ENCODE results near the gene ZNF774. TPM values are rescaled to one million over a fixed set of nuclear protein-coding genes. Genes with fewer than 3 reads are reported as not detected.
A peak's percentile ranks its signal among the peaks of the same experiment; 100 is the strongest.
"Not testable (repeated sequence)": the region's sequence is repeated elsewhere in the genome, so short reads cannot be mapped to it uniquely, and the experiment has no call there.

The ZNF774 gene
- total RNA-seq, 3 donors from 2014 or later, result 0.46 to 1.2 (median 1.0) TPM

GRCh38 chr15:90408657-90409056, 56.6 kb downstream of the ZNF774 start:
- Mint-ChIP-seq H3K36me3 (ENCODE audit: insufficient read depth) (peaks cover 22% of the 10 kb centered on the region), H3K4me1 (ENCODE audit: low read depth) (peaks cover 80% of the 10 kb centered on the region), H3K4me3 (no peak overlapping the region), H3K9me3 (peaks cover 4% of the 10 kb centered on the region), H3K27me3 (ENCODE audit: low read depth) (no peaks in the 10 kb centered on the region)
- ATAC-seq (no peak), DNase-seq (no peak)

GRCh38 chr15:90409587-90409986, 57.5 kb downstream of the ZNF774 start:
- H3K27me3 Mint-ChIP-seq (ENCODE audit: low read depth); H3K9me3 Mint-ChIP-seq; ATAC-seq; DNase-seq: not testable (repeated sequence)
- Mint-ChIP-seq H3K36me3 (ENCODE audit: insufficient read depth) (peaks cover 17% of the 10 kb centered on the region), H3K4me3 (peak overlapping the region; percentile 19), H3K4me1 (ENCODE audit: low read depth) (peaks cover 80% of the 10 kb centered on the region)

- not testable (repeated sequence) for H3K9me3 Mint-ChIP-seq; DNase-seq; ATAC-seq; H3K27me3 Mint-ChIP-seq (ENCODE audit: low read depth); H3K4me3 Mint-ChIP-seq
- Mint-ChIP-seq H3K4me1 (ENCODE audit: low read depth) (peaks cover 80% of the 10 kb centered on the region), H3K36me3 (ENCODE audit: insufficient read depth) (peaks cover 17% of the 10 kb centered on the region)
These were observed 58.2 kb downstream of the ZNF774 start for GRCh38 chr15:90410316-90410715.

GRCh38 chr15:90411176-90411575, 59.1 kb downstream of the ZNF774 start:
- H3K9me3 Mint-ChIP-seq, result peaks cover 4% of the 10 kb centered on the region
- DNase-seq, result no peak
- H3K4me1 Mint-ChIP-seq (ENCODE audit: low read depth), result peaks cover 82% of the 10 kb centered on the region
- peaks cover 21% of the 10 kb centered on the region for H3K36me3 Mint-ChIP-seq (ENCODE audit: insufficient read depth)
- no peak for ATAC-seq
- no peaks in the 10 kb centered on the region for H3K27me3 Mint-ChIP-seq (ENCODE audit: low read depth)
- H3K4me3 Mint-ChIP-seq, result no peak overlapping the region

Other genes starting within 250 kb of the ZNF774 start
- gene IDH2, start 249.8 kb upstream of the ZNF774 start, total RNA-seq, result 10 to 100 TPM; 32.8 to 45.1 (median 43.3) TPM
- 1 to 10 TPM; 4.7 to 8.2 (median 7.7) TPM for gene SEMA4B, start 151.0 kb upstream of the ZNF774 start, total RNA-seq
- gene CIB1, start 118.3 kb upstream of the ZNF774 start, total RNA-seq, result 100 to 1,000 TPM; 130 to 158 (median 151) TPM
- gene GDPGP1, start 118.1 kb upstream of the ZNF774 start, total RNA-seq, result 10 to 100 TPM; 11.4 to 12.9 (median 11.9) TPM
- gene TTLL13, start 102.7 kb upstream of the ZNF774 start, total RNA-seq, result under 1 TPM in 2 of 3 donors, not detected in 1; 0.19 to 0.95 TPM
- gene NGRN, start 86.6 kb upstream of the ZNF774 start, total RNA-seq, result 10 to 100 TPM; 36.9 to 38.0 (median 37.1) TPM
- gene IQGAP1, start 36.0 kb downstream of the ZNF774 start, total RNA-seq, result 10 to 100 TPM; 83.1 to 96.0 (median 91.4) TPM
- gene CRTC3, start 177.6 kb downstream of the ZNF774 start, total RNA-seq, result 10 to 100 TPM; 28.2 to 33.0 (median 29.8) TPM

Measured in activated T-cell treated with anti-CD3 and anti-CD28 coated beads, Interleukin-2, amount 50 U/mL, for 4 hours (primary cell).